HG02588 (cell line): ENCODE data around the gene ESF1.
"Not testable (repeated sequence)": the region's sequence is repeated elsewhere in the genome, so short reads cannot be mapped to it uniquely, and the experiment has no call there.

Experiments
- ATAC-seq: cut with Tn5 transposase; IDR thresholded peaks from one replicate; pipeline ENCODE4 v1.9.1; 2021; ENCODE audit warnings: mild to moderate bottlenecking, moderate library complexity; ENCODE audit not compliant: unreplicated experiment

Gene ESF1

GRCh38 chr20:13788167-13788834 is 3.6 kb upstream of the ESF1 start:
- ATAC-seq: no peak

DNA sequence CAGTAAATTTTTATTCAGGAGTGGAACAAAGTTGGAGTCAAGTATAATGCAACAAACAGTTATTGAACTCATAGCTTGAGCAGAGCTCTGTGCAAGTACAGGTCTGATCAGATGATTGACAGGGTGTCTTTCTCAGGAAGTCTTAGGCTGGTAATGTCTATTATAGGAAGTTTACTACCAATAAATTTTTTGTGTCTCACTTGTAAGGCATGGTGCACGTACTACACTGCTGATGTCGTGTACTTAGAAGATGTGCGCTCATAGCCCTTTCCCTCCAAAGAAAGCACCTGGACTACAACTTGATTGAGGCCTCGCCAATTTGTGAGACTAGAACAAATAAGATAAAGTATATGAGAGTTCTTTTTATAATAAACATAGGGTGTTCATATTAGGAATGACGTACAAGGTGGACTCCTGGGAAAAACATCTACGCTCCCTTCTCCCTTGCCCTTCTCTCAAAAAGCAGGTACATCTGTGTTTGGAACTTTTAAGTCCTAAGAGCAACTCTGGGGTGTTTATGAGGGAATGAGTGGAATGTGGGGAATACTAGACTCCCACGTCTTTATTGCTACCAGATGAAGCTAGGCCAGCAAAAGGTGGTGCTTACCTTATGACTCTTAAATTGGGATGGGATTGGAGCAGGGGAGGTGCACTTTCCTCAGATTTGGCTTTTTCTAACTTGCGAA is 1.6 kb upstream of the ESF1 start:
- no peak for ATAC-seq

- peak; percentile 7 for ATAC-seq
These were observed 337 bp downstream of the ESF1 start for GRCh38 chr20:13784271-13784892.

DNA sequence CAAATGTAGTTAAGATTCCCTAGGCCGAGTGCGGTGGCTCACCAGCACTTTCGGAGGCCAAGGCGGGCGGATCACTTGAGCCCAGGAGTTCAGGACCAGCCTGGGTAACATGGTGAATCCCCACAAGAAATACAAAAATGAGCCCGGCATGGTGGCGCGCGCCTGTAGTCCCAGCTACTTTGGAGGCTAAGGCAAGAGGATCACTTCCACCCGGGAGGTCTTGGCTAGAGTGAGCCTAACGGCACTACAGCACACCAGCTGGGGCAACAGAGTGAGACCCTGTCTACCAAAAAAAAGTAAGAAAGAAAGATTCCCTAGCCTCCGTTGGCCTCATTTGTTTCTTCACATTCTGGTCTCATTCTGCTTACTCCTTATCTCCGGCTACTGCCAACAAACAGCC is 1.2 kb downstream of the ESF1 start:
- ATAC-seq: no peak

DNA sequence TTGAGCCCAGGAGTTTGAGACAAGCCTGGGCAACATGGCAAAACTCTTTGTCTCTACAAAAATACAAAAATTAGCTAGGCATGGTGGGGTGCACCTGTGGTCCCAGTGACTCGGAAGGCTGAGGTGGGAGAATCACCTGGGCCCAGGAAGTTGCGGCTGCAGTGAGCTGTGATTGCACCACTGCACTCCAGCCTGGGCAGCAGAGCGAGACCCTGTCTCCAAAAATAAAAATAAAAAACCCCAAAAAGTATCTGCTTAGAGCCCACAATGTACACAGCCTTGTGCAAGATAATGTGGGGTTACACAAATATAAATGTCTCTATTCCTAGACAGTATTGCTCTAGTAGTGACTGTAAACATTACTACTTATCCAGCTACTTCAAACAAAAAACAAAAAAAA is 5.9 kb downstream of the ESF1 start:
- no peak for ATAC-seq

DNA sequence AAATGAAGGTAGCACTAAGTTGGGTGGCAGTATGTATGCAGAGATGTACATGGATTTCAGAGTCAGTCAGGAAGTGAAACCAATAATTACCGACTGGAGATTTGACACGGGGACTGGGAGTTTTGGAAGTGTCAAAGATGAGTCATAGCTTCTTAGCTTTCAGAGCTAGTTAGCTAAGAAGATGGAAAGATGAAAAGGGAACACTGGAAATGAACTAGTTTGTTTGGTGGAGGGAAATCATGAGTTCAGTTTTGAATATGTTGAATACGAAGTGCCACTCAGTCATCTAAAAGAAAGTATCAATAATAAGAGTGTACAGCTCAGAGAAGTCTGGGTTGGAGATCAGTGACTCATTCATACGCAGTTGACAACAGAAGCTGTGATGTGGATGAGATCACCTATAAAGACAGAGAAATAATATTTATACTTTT is 7.5 kb downstream of the ESF1 start:
- no peak for ATAC-seq

- ATAC-seq: no peak
These were observed 8.9 kb downstream of the ESF1 start for GRCh38 chr20:13775867-13776266.

DNA sequence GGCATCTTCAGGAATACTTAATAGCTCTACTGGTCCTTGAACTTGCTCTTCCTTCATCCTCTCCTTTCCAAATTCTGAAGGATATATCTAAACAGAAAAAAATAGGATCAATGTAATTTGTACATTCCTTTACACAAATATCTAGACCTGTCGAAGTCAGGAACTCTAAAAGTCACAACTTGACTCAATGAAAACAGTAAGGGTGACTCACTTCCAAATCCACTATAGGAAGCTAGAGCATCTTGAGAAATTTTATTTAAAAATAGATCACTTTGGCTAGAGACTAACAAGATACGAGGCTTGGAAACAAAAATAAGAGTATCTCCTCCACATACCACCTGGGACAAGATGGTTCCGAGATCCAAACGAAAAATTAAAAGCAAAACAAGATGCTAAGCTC is 12.2 kb downstream of the ESF1 start:
- ATAC-seq: no peak

DNA sequence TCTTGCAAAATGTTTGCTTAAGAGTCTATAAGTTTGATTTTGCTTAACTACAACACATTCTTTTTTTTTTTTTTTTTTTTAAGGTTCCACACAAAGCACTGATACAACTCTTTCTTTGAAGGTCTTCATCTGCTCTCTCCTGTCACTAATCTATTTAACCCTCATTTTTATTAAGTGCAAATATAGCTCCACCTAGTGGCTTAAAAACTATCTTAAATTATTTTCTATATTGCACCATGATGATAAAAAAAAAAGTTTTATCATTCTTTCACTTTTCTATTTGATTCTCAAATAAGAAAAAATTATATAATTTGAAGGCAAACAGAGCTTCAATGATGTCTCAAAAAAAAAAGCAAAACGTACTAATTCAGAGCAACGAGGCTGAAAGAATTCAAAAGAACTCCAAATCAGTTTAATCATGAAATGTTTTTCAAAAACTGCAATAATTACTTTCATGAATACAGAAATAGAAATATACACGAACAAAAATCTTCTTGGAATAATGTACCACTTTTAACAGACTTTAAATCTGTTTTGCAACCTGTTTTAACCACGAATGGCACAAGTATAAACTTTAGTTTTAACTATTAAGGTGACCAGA is 12.8 kb downstream of the ESF1 start:
- no peak for ATAC-seq

DNA sequence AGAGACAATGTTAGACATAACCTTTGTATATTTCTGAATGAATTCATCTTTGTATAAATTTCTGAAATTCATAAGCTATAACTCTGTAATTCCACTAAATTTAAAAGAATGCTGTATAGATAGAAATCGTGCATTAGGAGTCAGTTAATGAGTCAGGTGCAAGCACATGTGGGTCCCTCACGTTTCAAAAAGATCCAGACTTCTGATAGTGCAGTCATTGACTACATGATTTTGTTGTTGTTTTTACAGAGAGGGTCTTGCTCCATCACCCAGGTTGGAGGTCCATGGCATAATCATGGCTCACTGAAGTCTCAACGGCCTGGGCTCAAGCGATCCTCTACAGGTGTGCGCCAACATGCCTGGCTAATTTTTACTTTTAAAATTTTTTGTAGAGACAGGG is 14.6 kb downstream of the ESF1 start:
- no peak for ATAC-seq

DNA sequence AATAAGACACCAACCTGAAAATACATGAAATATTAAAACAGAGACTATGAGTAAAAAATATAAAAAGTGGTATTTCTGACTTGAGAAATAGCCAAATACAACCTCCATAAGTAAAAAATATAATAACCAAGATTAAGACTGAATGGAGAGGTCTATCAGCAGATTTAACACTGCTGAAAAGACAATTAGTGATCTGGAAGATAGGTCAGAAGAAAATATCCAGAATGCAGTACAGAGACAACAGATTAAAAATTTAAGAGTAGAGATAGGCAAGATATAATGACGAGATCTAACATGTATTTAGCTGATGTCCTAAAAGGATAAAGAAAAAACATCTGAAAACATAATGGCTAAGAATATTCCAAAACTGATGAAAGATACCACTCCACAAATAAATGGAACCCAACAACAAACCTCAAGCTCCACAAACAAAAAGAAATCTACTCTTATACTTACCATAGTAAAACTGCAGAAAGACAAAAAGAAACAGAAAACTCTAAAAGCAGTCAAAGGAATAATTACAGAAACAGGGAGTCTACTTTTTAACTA is 18.8 kb downstream of the ESF1 start:
- no peak for ATAC-seq

DNA sequence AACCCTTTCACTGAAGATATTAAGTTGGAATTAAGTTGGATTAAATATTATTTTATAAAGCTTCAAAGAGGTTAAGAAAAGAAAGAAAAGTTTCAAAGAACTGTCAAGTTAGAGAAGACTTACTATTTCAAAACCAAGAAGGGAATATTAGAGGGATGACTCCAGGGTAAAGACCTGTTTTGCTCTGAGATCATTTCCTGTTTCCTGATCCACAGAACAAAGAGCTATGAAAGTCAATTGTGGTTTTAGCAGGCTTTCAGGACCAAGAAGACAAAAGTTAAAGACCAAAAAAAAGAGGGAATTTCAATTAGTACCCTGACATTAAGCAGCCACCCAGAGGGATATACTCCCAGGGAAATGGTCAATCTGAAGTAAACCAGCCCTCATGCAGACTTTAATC is 19.4 kb downstream of the ESF1 start:
- no peak for ATAC-seq

DNA sequence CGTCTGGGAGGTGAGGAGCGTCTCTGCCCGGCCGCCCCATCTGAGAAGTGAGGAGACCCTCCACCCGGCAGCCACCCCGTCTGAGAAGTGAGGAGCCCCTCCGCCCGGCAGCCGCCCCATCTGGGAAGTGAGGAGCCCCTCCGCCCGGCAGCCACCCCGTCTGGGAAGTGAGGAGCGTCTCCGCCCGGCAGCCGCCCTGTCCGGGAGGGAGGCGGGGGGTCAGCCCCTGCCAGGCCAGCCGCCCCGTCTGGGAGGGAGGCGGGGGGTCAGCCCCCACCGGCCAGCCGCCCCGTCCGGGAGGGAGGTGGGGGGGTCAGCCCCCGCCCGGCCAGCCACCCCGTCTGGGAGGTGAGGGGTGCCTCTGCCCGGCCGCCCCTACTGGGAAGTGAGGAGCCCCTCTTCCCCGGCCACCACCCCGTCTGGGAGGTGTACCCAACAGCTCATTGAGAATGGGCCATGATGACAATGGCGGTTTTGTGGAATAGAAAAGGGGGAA is 24.2 kb downstream of the ESF1 start:
- not testable (repeated sequence) for ATAC-seq

- no peak for ATAC-seq
These were observed 25.8 kb downstream of the ESF1 start for GRCh38 chr20:13758884-13759283.

DNA sequence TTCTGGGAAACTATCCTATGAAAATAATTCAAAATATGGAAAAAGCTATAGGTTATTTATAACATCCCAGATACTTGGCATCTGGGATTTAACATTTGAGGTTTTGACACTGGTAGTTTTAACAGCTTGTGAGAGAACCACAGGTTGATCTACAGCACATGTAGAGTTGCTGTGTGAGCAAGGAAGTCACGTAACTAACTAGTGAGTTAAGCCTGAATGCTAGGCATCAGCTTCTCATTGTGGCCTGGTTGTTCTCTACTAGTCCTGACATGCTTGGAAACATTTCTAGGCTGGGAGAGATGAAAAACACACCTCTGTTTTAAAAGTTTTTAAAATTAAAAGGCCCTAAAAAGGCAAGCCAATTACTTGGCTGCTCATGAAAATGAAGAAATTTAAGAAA is 28.2 kb downstream of the ESF1 start:
- no peak for ATAC-seq

DNA sequence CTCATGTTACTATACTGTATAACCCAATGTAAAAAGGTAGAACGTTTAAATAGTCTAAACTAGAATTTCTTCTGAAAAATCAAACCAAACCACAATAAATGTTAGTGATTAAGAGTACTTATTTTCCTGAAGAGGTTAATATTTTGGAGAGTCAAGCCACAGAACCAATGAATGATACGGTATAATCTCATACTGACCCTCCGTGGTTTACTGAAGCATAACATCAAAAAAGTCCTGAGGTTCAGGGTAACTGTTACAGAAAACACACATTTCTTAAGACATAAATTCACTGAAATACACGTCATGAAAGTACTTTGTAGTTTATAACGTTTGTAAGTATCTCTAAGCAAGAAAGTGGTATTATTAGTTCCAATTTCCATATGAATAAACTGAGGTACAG is 28.9 kb downstream of the ESF1 start:
- no peak for ATAC-seq

DNA sequence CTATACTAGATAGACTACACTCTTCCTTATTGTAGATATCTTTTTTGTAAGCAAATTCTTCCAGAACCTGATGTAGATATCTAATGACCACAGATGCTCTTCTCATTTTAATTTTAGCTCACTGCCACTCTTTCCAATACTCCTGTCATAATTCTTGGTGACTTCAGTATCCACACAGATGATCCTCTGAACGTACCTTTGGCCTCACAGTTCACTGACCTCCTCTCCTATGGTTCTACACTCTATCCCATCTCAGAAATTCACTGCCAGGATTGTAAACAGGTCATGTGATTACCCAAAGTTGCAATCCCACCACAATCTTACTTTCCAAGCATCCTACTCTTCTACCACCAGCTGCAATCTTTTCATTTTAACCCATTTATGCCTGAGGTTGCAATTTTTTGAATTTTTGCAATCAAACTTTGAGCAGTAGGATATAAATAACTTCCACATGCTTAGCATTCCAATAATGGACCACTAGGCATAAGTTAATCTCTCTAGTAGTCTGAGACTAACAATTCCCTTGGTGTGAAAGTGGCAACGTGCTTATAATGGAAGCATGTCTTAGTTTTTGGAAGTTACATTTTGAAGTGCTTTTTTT is 31.2 kb downstream of the ESF1 start:
- ATAC-seq: no peak

GRCh38 chr20:13749811-13750210 is 34.9 kb downstream of the ESF1 start:
- ATAC-seq: no peak

DNA sequence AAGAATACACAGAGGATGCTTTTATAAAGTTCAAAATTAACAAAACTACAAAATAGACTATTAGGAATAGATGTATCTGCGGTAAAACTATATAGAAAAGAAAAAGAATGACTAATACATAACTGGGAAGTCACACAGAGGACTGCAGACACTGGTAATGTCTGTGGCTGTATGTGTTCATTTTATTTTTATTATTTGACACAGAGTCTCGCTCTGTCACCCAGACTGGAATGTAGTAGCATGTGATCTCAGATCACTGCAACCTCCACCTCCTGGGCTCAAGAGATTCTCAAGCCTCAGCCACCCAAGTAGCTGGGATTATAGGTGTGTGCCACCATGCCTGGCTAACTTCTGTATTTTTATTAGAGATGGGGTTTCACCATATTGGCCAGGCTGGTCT is 38.9 kb downstream of the ESF1 start:
- no peak for ATAC-seq

DNA sequence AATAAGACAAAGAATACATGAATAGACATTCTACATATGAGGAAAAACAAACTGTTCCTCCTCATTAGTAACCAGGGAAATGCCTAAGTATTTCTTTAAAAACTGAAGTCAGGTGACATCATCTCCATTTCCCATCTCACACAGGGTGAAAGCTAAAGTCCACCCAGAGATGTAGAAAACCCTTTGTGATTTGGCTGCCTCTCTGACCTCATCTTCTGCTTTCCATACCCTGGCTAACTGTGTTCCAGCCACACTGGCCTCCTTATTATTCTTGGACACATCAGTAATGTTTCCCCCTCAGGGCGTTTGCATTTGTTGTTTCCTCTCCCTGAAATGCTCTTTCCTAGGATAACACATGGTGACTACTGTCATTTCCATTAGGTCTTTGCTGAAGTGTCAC is 40.4 kb downstream of the ESF1 start:
- ATAC-seq: no peak

GRCh38 chr20:13741879-13742278 is 42.8 kb downstream of the ESF1 start:
- no peak for ATAC-seq
